Measurements from ENCODE around the gene ABCB11. TPM values are rescaled to one million over a fixed set of nuclear protein-coding genes. Genes with fewer than 3 reads are reported as not detected.

The ABCB11 gene
- total RNA-seq, 1 experiment from 2014 or later: 1.3 TPM

- DNase-seq: no peak
- Mint-ChIP-seq H3K4me3 (ENCODE audit: low read depth, unreplicated experiment) (no peak overlapping the region), H3K36me3 (ENCODE audit: insufficient read depth, unreplicated experiment) (peaks cover 12% of the 10 kb centered on the region), H3K27me3 (ENCODE audit: unreplicated experiment) (no peaks in the 10 kb centered on the region), H3K9me3 (ENCODE audit: low read depth, unreplicated experiment) (peaks cover 5% of the 10 kb centered on the region), H3K4me1 (ENCODE audit: low read depth, unreplicated experiment) (peaks cover 34% of the 10 kb centered on the region), H3K27ac (ENCODE audit: unreplicated experiment) (peak overlapping the region; percentile 73)
- intact Hi-C loops (cut with micrococcal nuclease; ENCODE audit: unreplicated experiment): loop anchor here (1.0 kb wide), 2 partner anchors 37 to 57 kb away; no protein-coding TSS in a partner anchor
- BruUV-seq (replicated peaks): no TSS peak
- no peak for TF ChIP-seq CTCF (IDR thresholded peaks at IDR 0.05; ENCODE audit: unreplicated experiment)
- CTCF ChIA-PET: interaction anchor here (0.7 to 1.7 kb wide), 4 partner anchors 15 to 156 kb away, joined by 5 to 14 read pairs (median 9); no protein-coding TSS in a partner anchor
Measured at GRCh38 chr2:168977608-168978007, 53.5 kb downstream of the ABCB11 start.

GRCh38 chr2:168976034-168976654 lies 55.0 kb downstream of the ABCB11 start:
- peak overlapping the region; percentile 2 for H3K27ac Mint-ChIP-seq (ENCODE audit: unreplicated experiment)
- no peak for DNase-seq
- intact Hi-C loops (cut with micrococcal nuclease; ENCODE audit: unreplicated experiment): no loop called here
- peaks cover 5% of the 10 kb centered on the region for H3K9me3 Mint-ChIP-seq (ENCODE audit: low read depth, unreplicated experiment)
- peaks cover 12% of the 10 kb centered on the region for H3K36me3 Mint-ChIP-seq (ENCODE audit: insufficient read depth, unreplicated experiment)
- TF ChIP-seq CTCF (IDR thresholded peaks at IDR 0.05; ENCODE audit: unreplicated experiment): no peak
- no peak overlapping the region for H3K4me3 Mint-ChIP-seq (ENCODE audit: low read depth, unreplicated experiment)
- peaks cover 34% of the 10 kb centered on the region for H3K4me1 Mint-ChIP-seq (ENCODE audit: low read depth, unreplicated experiment)
- CTCF ChIA-PET: no interaction called here
- H3K27me3 Mint-ChIP-seq (ENCODE audit: unreplicated experiment): no peaks in the 10 kb centered on the region
- no TSS peak for BruUV-seq (replicated peaks)

- Mint-ChIP-seq H3K27ac (ENCODE audit: unreplicated experiment) (no peak overlapping the region), H3K4me1 (ENCODE audit: low read depth, unreplicated experiment) (peaks cover 31% of the 10 kb centered on the region), H3K36me3 (ENCODE audit: insufficient read depth, unreplicated experiment) (peaks cover 10% of the 10 kb centered on the region), H3K27me3 (ENCODE audit: unreplicated experiment) (no peaks in the 10 kb centered on the region), H3K9me3 (ENCODE audit: low read depth, unreplicated experiment) (peaks cover 5% of the 10 kb centered on the region), H3K4me3 (ENCODE audit: low read depth, unreplicated experiment) (no peak overlapping the region)
- intact Hi-C loops (cut with micrococcal nuclease; ENCODE audit: unreplicated experiment): no loop called here
- no TSS peak for BruUV-seq (replicated peaks)
- no peak for TF ChIP-seq CTCF (IDR thresholded peaks at IDR 0.05; ENCODE audit: unreplicated experiment)
- CTCF ChIA-PET: no interaction called here
- DNase-seq: no peak
Measured at GRCh38 chr2:168974428-168974827, 56.7 kb downstream of the ABCB11 start.

GRCh38 chr2:168971261-168971660 lies 59.9 kb downstream of the ABCB11 start:
- no peaks in the 10 kb centered on the region for H3K27me3 Mint-ChIP-seq (ENCODE audit: unreplicated experiment)
- H3K4me3 Mint-ChIP-seq (ENCODE audit: low read depth, unreplicated experiment): no peak overlapping the region
- DNase-seq: no peak
- H3K36me3 Mint-ChIP-seq (ENCODE audit: insufficient read depth, unreplicated experiment): no peaks in the 10 kb centered on the region
- no peak overlapping the region for H3K27ac Mint-ChIP-seq (ENCODE audit: unreplicated experiment)
- no peaks in the 10 kb centered on the region for H3K9me3 Mint-ChIP-seq (ENCODE audit: low read depth, unreplicated experiment)
- intact Hi-C loops (cut with micrococcal nuclease; ENCODE audit: unreplicated experiment): no loop called here
- no TSS peak for BruUV-seq (replicated peaks)
- CTCF ChIA-PET: interaction anchor here (0.8 kb wide), 1 partner anchor 19 kb away, joined by 4 read pairs; no protein-coding TSS in a partner anchor
- no peak for TF ChIP-seq CTCF (IDR thresholded peaks at IDR 0.05; ENCODE audit: unreplicated experiment)
- H3K4me1 Mint-ChIP-seq (ENCODE audit: low read depth, unreplicated experiment): peaks cover 6% of the 10 kb centered on the region
